ENCODE results near the gene PCNT. TPM values are rescaled to one million over a fixed set of nuclear protein-coding genes. Genes with fewer than 3 reads are reported as not detected.

PCNT gene
- total and polyA plus RNA-seq, 2 of the 8 experiments (the other 6 are each of a cell fraction or from before 2014, with no cell fraction given), result 9.9 to 45.1 TPM

DNA sequence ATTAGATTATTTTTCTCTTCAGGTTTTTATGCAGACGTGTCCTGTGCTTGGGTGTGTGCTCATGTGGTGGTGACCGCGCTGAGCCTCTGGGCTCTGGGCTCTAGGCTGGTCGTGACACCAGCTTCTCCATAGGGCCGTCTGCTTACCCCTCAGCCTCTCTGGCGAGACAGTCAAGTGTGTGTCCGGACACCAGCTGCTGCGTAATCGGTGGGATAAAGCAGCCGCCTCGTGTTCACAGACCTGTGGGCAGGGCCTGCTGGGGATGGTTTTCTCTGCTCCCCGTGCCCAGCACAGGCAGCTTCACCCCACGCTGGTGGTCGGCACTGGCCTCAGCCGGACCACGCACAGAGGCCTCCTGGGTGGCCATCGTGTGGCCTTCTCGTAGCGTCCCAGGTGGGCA, 101.1 kb downstream of the PCNT start:
- peak overlapping the region; percentile 63; the same call in 1 of the 2 replicates for H2BK12ac ChIP-seq (ENCODE audit: low read depth, low read length)
- no peak overlapping the region for H2AFZ ChIP-seq (ENCODE audit: low read length)
- H3K36me3 ChIP-seq (ENCODE audit: control insufficient read depth in 2 of 4, insufficient read depth in 4 of 4, low read length in 3 of 4), result peaks cover 5 to 24% (median 10%) of the 10 kb centered on the region in 4 experiments; a peak in 7 of 8 replicates
- H4K20me1 ChIP-seq (replicated peaks in 1 of 2; ENCODE audit: control insufficient read depth in 1 of 2, insufficient read depth in 2 of 2, low read length in 2 of 2), result no peaks in the 10 kb centered on the region
- no peaks in the 10 kb centered on the region for H3K27me3 ChIP-seq (replicated peaks in 1 of 4; ENCODE audit: control insufficient read depth in 3 of 4, extremely low read depth in 1 of 4, insufficient read depth in 3 of 4, low read length in 3 of 4)
- no peak overlapping the region for H3K14ac ChIP-seq (ENCODE audit: insufficient read length)
- 0 out of 2 replicates have a peak overlapping the region, but pooled peaks have one; percentile 10 for H2AK5ac ChIP-seq (ENCODE audit: low read depth, low read length)
- H3K23ac ChIP-seq (ENCODE audit: insufficient read length), result no peak overlapping the region
- FAIRE-seq, result no peak
- POLR2A ChIA-PET (ENCODE audit: partially characterized antibody), result interaction anchor here (1.5 to 1.6 kb wide), 2 partner anchors 12 to 14 kb away, joined by 3 to 4 read pairs; no protein-coding TSS in a partner anchor
- 0 out of 2 replicates have a peak overlapping the region, but pooled peaks have one; percentile 40 for H2BK5ac ChIP-seq (ENCODE audit: low read depth, low read length)
- no peak overlapping the region for H3K56ac ChIP-seq (replicated peaks; ENCODE audit: insufficient read length, low read depth, low read length)
- peaks cover 0 to 16% (median 6%) of the 10 kb centered on the region in 4 experiments; a peak in 5 of 7 replicates for H3K4me1 ChIP-seq (replicated peaks in 1 of 4; ENCODE audit: control insufficient read depth in 3 of 4, insufficient read depth in 4 of 4, low read length in 3 of 4)
- no peaks in the 10 kb centered on the region for H3K79me2 ChIP-seq (ENCODE audit: control insufficient read depth in 1 of 2, insufficient read depth in 2 of 2, low read length in 2 of 2)
- peak overlapping the region; percentile 60 for H4K8ac ChIP-seq (ENCODE audit: extremely low read depth, insufficient read depth, low read length)
- no peak overlapping the region for H2BK120ac ChIP-seq (replicated peaks; ENCODE audit: low read depth, low read length)
- DNase-seq (ENCODE audit: low read depth in 1 of 2, low spot score in 2 of 2), result no peak
- WGBS, 2 experiments (ENCODE audit: extremely low coverage in 1 of 2, insufficient coverage in 1 of 2, insufficient read length in 1 of 2, insufficient replicate concordance in 2 of 2, low coverage in 1 of 2, low lambda C conversion rate in 2 of 2, missing lambda C conversion rate in 1 of 2), result 93% methylated on average over 19 of the region's 19 CpGs; no CpG with 5 or more reads in 1 of the 2 experiments
- H4K5ac ChIP-seq (ENCODE audit: insufficient read length, low read depth, low read length), result no peak overlapping the region
- CTCF ChIA-PET (ENCODE audit: partially characterized antibody), result interaction anchor here (1.9 to 2.3 kb wide), 2 partner anchors 10 to 13 kb away, joined by 4 to 6 read pairs; no protein-coding TSS in a partner anchor
- H2BK15ac ChIP-seq (ENCODE audit: low read length), result no peak overlapping the region
- H3K4me3 ChIP-seq (ENCODE audit: extremely low read depth in 1 of 4, insufficient read depth in 2 of 4, low read depth in 3 of 4, low read length in 4 of 4), result no peak overlapping the region
- H3K4me2 ChIP-seq (ENCODE audit: insufficient read depth in 1 of 2, low read depth in 2 of 2, low read length in 2 of 2), result no peak overlapping the region
- H3K27ac ChIP-seq (ENCODE audit: low read depth, low read length), result no peak overlapping the region
- H3K18ac ChIP-seq (ENCODE audit: extremely low read depth, low read length), result no peak overlapping the region
- no peaks in the 10 kb centered on the region for H3K9me3 ChIP-seq (ENCODE audit: insufficient read depth in 2 of 2, low read depth in 1 of 2, low read length in 1 of 2)
- H4K91ac ChIP-seq (replicated peaks; ENCODE audit: insufficient read length, low read length), result peak overlapping the region; percentile 56
- no peak overlapping the region; the same call in 1 of the 2 replicates for H2BK20ac ChIP-seq (ENCODE audit: low read length)
- H3K79me1 ChIP-seq (ENCODE audit: low read depth, low read length), result no peaks in the 10 kb centered on the region
- peak overlapping the region in 1 of 4 experiments; percentile 15; a peak in 2 of 7 replicates for H3K9ac ChIP-seq (replicated peaks in 1 of 4; ENCODE audit: extremely low read depth in 1 of 4, low read depth in 3 of 4, low read length in 3 of 4)
- 0 out of 2 replicates have a peak, but pooled peaks cover 2% of the 10 kb centered on the region for H3K23me2 ChIP-seq (ENCODE audit: low read depth, low read length)
- H3K4ac ChIP-seq (replicated peaks; ENCODE audit: insufficient read length, low read depth, low read length), result no peak overlapping the region
- TF ChIP-seq EGR1 (IDR thresholded peaks at IDR 0.05; ENCODE audit: borderline replicate concordance, low read depth, low read length) (no peak), SP2 (IDR thresholded peaks at IDR 0.05; ENCODE audit: low read length) (no peak), RNF2 (IDR thresholded peaks at IDR 0.05; ENCODE audit: borderline replicate concordance, low read depth, low read length, missing control alignments, poor library complexity, severe bottlenecking) (no peak), BACH1 (IDR thresholded peaks at IDR 0.05; ENCODE audit: low read length) (no peak), SP4 (IDR thresholded peaks at IDR 0.05; ENCODE audit: low read length) (no peak), FOSL1 (IDR thresholded peaks at IDR 0.05; ENCODE audit: insufficient read depth, low read depth, low read length) (no peak), JUN (IDR thresholded peaks at IDR 0.05; ENCODE audit: low read depth, low read length) (no peak), HDAC6 (IDR thresholded peaks at IDR 0.05; ENCODE audit: low read depth, low read length) (no peak)
